Measurements from ENCODE around the gene PAK2.
"Not testable (repeated sequence)": the region's sequence is repeated elsewhere in the genome, so short reads cannot be mapped to it uniquely, and the experiment has no call there.

DNA sequence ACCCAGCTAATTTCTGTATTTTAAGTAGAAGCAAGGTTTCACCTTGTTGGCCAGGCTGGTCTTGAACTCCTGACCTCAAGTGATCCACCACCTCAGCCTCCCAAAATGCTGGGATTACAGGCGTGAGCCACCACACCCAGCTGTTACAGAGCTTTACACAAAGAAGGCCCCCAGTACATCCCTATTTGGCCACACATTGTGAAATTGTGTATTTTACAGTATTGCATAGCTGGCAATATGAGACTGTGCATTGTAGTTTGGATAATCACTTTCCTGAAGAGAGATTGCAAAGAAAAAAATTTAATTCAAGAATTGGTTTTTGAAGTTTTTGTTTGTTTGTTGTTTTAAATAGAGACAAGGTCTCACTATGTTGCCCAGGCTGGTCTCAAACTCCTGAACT is 97.0 kb downstream of the PAK2 start:
- not testable (repeated sequence) for TF ChIP-seq EZH2phosphoT487 (IDR thresholded peaks at IDR 0.05; ENCODE audit: borderline replicate concordance, low read length); EZH2 (IDR thresholded peaks at IDR 0.05; ENCODE audit: low read length, unreplicated experiment)
- TF ChIP-seq, protein P1, sequence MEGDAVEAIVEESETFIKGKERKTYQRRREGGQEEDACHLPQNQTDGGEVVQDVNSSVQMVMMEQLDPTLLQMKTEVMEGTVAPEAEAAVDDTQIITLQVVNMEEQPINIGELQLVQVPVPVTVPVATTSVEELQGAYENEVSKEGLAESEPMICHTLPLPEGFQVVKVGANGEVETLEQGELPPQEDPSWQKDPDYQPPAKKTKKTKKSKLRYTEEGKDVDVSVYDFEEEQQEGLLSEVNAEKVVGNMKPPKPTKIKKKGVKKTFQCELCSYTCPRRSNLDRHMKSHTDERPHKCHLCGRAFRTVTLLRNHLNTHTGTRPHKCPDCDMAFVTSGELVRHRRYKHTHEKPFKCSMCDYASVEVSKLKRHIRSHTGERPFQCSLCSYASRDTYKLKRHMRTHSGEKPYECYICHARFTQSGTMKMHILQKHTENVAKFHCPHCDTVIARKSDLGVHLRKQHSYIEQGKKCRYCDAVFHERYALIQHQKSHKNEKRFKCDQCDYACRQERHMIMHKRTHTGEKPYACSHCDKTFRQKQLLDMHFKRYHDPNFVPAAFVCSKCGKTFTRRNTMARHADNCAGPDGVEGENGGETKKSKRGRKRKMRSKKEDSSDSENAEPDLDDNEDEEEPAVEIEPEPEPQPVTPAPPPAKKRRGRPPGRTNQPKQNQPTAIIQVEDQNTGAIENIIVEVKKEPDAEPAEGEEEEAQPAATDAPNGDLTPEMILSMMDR (conservative IDR thresholded peaks at IDR 0.05; ENCODE audit: low read depth, low read length) = not testable (repeated sequence)
